Measurements from ENCODE around the gene LPAR1. TPM values are rescaled to one million over a fixed set of nuclear protein-coding genes. Genes with fewer than 3 reads are reported as not detected.
A peak's percentile ranks its signal among the peaks of the same experiment; 100 is the strongest.

Gene LPAR1
- total and polyA plus RNA-seq, 5 experiments from 2014 or later: not detected

GRCh38 chr9:111035543-111036428, 2.5 kb downstream of the LPAR1 start:
- POLR2A ChIA-PET: no interaction called here
- no peak for ATAC-seq
- Mint-ChIP-seq H3K9me3 (peaks cover 0 to 8% (median 0%) of the 10 kb centered on the region in 9 donors), H3K4me3 (no peak overlapping the region), H3K36me3 (peaks cover 0 to 10% (median 3%) of the 10 kb centered on the region in 3 donors), H3K4me1 (peaks cover 6 to 19% (median 14%) of the 10 kb centered on the region in 4 donors), H3K27ac (no peak overlapping the region), H3K27me3 (peaks cover 27 to 59% (median 44%) of the 10 kb centered on the region in 5 donors)
- DNase-seq: no peak

- Mint-ChIP-seq H3K9me3 (peaks cover 0 to 8% (median 0%) of the 10 kb centered on the region in 9 donors), H3K4me3 (no peak overlapping the region), H3K27ac (peak overlapping the region in 1 of 10 donors; percentile 0), H3K4me1 (peaks cover 6 to 19% (median 14%) of the 10 kb centered on the region in 4 donors), H3K27me3 (peaks cover 26 to 52% (median 43%) of the 10 kb centered on the region in 5 donors), H3K36me3 (peaks cover 0 to 10% (median 3%) of the 10 kb centered on the region in 3 donors)
- no peak for ATAC-seq
- POLR2A ChIA-PET: no interaction called here
- DNase-seq: no peak
Observed at GRCh38 chr9:111034898-111035539, 3.3 kb downstream of the LPAR1 start.

- Mint-ChIP-seq H3K27me3 (peaks cover 24 to 49% (median 38%) of the 10 kb centered on the region in 5 donors), H3K27ac (peak overlapping the region in 1 of 10 donors; percentile 7), H3K9me3 (peaks cover 0 to 8% (median 0%) of the 10 kb centered on the region in 9 donors), H3K4me3 (no peak overlapping the region), H3K36me3 (peaks cover 0 to 10% (median 5%) of the 10 kb centered on the region in 3 donors), H3K4me1 (peaks cover 6 to 18% (median 14%) of the 10 kb centered on the region in 4 donors)
- POLR2A ChIA-PET: no interaction called here
- DNase-seq (no peak), ATAC-seq (no peak)
Observed at GRCh38 chr9:111034170-111034897, 3.9 kb downstream of the LPAR1 start.

- no peak overlapping the region for H3K4me3 Mint-ChIP-seq
Observed at GRCh38 chr9:111030492-111030891, 7.8 kb downstream of the LPAR1 start.

GRCh38 chr9:111029260-111029659, 9.0 kb downstream of the LPAR1 start:
- POLR2A ChIA-PET: no interaction called here
- ATAC-seq (no peak), DNase-seq (no peak)
- Mint-ChIP-seq H3K4me3 (no peak overlapping the region), H3K4me1 (no peaks in the 10 kb centered on the region), H3K27ac (no peak overlapping the region), H3K36me3 (peaks cover 0 to 6% (median 0%) of the 10 kb centered on the region in 3 donors), H3K27me3 (peaks cover 3 to 12% (median 7%) of the 10 kb centered on the region in 5 donors), H3K9me3 (peaks cover 0 to 10% (median 5%) of the 10 kb centered on the region in 9 donors)

More at GRCh38 chr9:111030492-111030891, 7.8 kb downstream of the LPAR1 start:
- no peak for ATAC-seq
- Mint-ChIP-seq H3K27ac (no peak overlapping the region), H3K36me3 (peaks cover 0 to 6% (median 0%) of the 10 kb centered on the region in 3 donors), H3K9me3 (peaks cover 0 to 5% (median 0%) of the 10 kb centered on the region in 9 donors), H3K27me3 (peaks cover 9 to 22% (median 17%) of the 10 kb centered on the region in 5 donors), H3K4me1 (no peaks in the 10 kb centered on the region)
- DNase-seq: no peak
- POLR2A ChIA-PET: no interaction called here

- H3K4me1 Mint-ChIP-seq: no peaks in the 10 kb centered on the region
- no peak overlapping the region for H3K27ac Mint-ChIP-seq
- no peak overlapping the region for H3K4me3 Mint-ChIP-seq
- POLR2A ChIA-PET: no interaction called here
- H3K36me3 Mint-ChIP-seq: peaks cover 0 to 11% (median 0%) of the 10 kb centered on the region in 3 donors
- DNase-seq (no peak), ATAC-seq (no peak)
- peaks cover 0 to 16% (median 11%) of the 10 kb centered on the region in 9 donors for H3K9me3 Mint-ChIP-seq
- H3K27me3 Mint-ChIP-seq: peaks cover 0 to 12% (median 3%) of the 10 kb centered on the region in 5 donors
Observed at GRCh38 chr9:111027798-111028197, 10.5 kb downstream of the LPAR1 start.

GRCh38 chr9:111023128-111023527, 15.1 kb downstream of the LPAR1 start:
- Mint-ChIP-seq H3K9me3 (peaks cover 0 to 15% (median 9%) of the 10 kb centered on the region in 9 donors), H3K27ac (no peak overlapping the region), H3K36me3 (peaks cover 0 to 5% (median 0%) of the 10 kb centered on the region in 3 donors), H3K4me1 (no peaks in the 10 kb centered on the region), H3K4me3 (no peak overlapping the region), H3K27me3 (no peaks in the 10 kb centered on the region)
- ATAC-seq (no peak), DNase-seq (no peak)
- POLR2A ChIA-PET: no interaction called here

GRCh38 chr9:111020594-111020993, 17.7 kb downstream of the LPAR1 start:
- Mint-ChIP-seq H3K4me1 (peaks cover 0 to 2% (median 0%) of the 10 kb centered on the region in 4 donors), H3K4me3 (no peak overlapping the region), H3K9me3 (peaks cover 0 to 15% (median 9%) of the 10 kb centered on the region in 9 donors), H3K36me3 (peaks cover 0 to 5% (median 0%) of the 10 kb centered on the region in 3 donors), H3K27me3 (peaks cover 0 to 7% (median 0%) of the 10 kb centered on the region in 5 donors), H3K27ac (no peak overlapping the region)
- POLR2A ChIA-PET: no interaction called here
- ATAC-seq: no peak
- no peak for DNase-seq

- Mint-ChIP-seq H3K4me3 (no peak overlapping the region), H3K27me3 (peaks cover 0 to 7% (median 0%) of the 10 kb centered on the region in 5 donors), H3K36me3 (no peaks in the 10 kb centered on the region), H3K27ac (no peak overlapping the region), H3K9me3 (peaks cover 0 to 4% (median 0%) of the 10 kb centered on the region in 9 donors), H3K4me1 (peaks cover 0 to 2% (median 0%) of the 10 kb centered on the region in 4 donors)
- POLR2A ChIA-PET: no interaction called here
- ATAC-seq (no peak), DNase-seq (no peak)
Observed at GRCh38 chr9:111016426-111017045, 21.7 kb downstream of the LPAR1 start.

- ATAC-seq: no peak
- POLR2A ChIA-PET: no interaction called here
- Mint-ChIP-seq H3K27me3 (peaks cover 0 to 7% (median 0%) of the 10 kb centered on the region in 5 donors), H3K9me3 (peaks cover 0 to 2% (median 0%) of the 10 kb centered on the region in 9 donors), H3K27ac (no peak overlapping the region), H3K4me1 (peaks cover 0 to 2% (median 0%) of the 10 kb centered on the region in 4 donors), H3K36me3 (no peaks in the 10 kb centered on the region), H3K4me3 (no peak overlapping the region)
- no peak for DNase-seq
Observed at GRCh38 chr9:111016016-111016415, 22.3 kb downstream of the LPAR1 start.

GRCh38 chr9:111013707-111014106, 24.6 kb downstream of the LPAR1 start:
- POLR2A ChIA-PET: no interaction called here
- Mint-ChIP-seq H3K27ac (no peak overlapping the region), H3K27me3 (peaks cover 0 to 7% (median 0%) of the 10 kb centered on the region in 5 donors), H3K4me1 (peaks cover 0 to 2% (median 0%) of the 10 kb centered on the region in 4 donors), H3K4me3 (no peak overlapping the region), H3K36me3 (no peaks in the 10 kb centered on the region), H3K9me3 (no peaks in the 10 kb centered on the region)
- no peak for ATAC-seq
- DNase-seq: no peak

GRCh38 chr9:111013250-111013649, 25.0 kb downstream of the LPAR1 start:
- Mint-ChIP-seq H3K4me3 (no peak overlapping the region), H3K4me1 (peaks cover 0 to 2% (median 0%) of the 10 kb centered on the region in 4 donors), H3K27ac (no peak overlapping the region), H3K27me3 (peaks cover 0 to 7% (median 0%) of the 10 kb centered on the region in 5 donors), H3K9me3 (no peaks in the 10 kb centered on the region), H3K36me3 (no peaks in the 10 kb centered on the region)
- POLR2A ChIA-PET: no interaction called here
- no peak for DNase-seq
- ATAC-seq: no peak

Measured in naive thymus-derived CD8-positive, alpha-beta T cell (primary cell).